ENCODE measurements around the gene DCAF5. TPM values are rescaled to one million over a fixed set of nuclear protein-coding genes. Genes with fewer than 3 reads are reported as not detected.

The DCAF5 gene
- total RNA-seq (2022; extraction: Qiagen RNA extraction): 14.8 to 19.6 TPM (median 17.9 TPM) in 5 replicates

DNA sequence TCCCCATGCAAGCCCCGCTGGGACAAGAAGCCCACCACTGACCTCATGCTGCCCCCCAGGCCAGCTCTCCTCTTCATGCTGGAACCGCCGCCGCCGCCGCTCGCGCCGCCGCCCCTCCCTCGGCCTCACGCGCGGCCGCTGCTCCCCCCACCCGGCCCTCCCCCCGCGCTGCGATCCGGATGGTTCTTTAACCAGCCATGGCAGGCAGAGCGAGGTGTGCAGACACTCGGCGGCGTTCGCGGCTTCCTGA lies at the start of gene DCAF5:
TSS of gene DCAF5 (minus strand) at position 218 of the 250 bp plus-strand sequence. CDS start at position 77, 141 bp downstream.

GRCh38 chr14:69191340-69192111 lies 38.6 kb upstream of the DCAF5 start, which contains the start of gene EXD2:
TSS of gene EXD2 (plus strand) at chr14:69191498. CDS start at chr14:69209471, 17,973 bp downstream.

Other genes with a start within 250 kb of the DCAF5 start
- 171 to 209 TPM (median 192 TPM) in 5 replicates for gene ACTN1, start 173.8 kb downstream of the DCAF5 start, total RNA-seq (2022; extraction: Qiagen RNA extraction)
- 10.9 to 13.3 TPM (median 12.5 TPM) in 5 replicates for gene EXD2, start 38.4 kb upstream of the DCAF5 start, total RNA-seq (2022; extraction: Qiagen RNA extraction)
- gene GALNT16, start 107.0 kb upstream of the DCAF5 start, total RNA-seq (2022; extraction: Qiagen RNA extraction): 2.4 to 3.8 TPM (median 3.5 TPM) in 5 replicates
- 323 to 351 TPM (median 331 TPM) in 5 replicates for gene ERH, start 245.2 kb upstream of the DCAF5 start, total RNA-seq (2022; extraction: Qiagen RNA extraction)
- 36.2 to 43.1 TPM (median 39.0 TPM) in 5 replicates for gene SLC39A9, start 245.6 kb upstream of the DCAF5 start, total RNA-seq (2022; extraction: Qiagen RNA extraction)

Data from A549 treated with CORT108297 at 1 μM for 4 hours (cell line).